ENCODE measurements around the gene MFSD12. TPM values are rescaled to one million over a fixed set of nuclear protein-coding genes. Genes with fewer than 3 reads are reported as not detected.
"Not testable (repeated sequence)": the region's sequence is repeated elsewhere in the genome, so short reads cannot be mapped to it uniquely, and the experiment has no call there.

Gene MFSD12
- total and polyA plus RNA-seq, 2 experiments from 2014 or later: 44.7 to 57.7 TPM

DNA sequence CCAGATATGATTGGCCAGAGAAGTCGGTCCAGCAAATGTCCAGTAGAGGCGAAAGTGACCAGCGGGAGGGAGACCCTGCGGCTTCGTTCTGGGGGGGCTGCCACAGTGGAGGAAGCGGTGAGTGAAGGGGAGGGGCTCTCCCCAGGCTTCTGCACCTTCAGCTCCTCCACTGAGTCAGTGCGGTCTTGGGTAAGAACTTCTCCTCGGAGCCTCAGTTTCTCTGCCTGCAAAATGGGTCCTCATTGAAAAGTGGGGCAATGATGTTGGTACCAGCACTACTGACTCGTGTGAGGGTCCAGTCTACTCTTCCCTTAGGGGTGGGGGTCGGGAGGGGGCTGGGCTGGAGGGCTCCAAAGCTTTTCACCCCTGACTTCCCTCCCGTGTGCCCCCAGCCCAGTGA is 32.1 kb upstream of the MFSD12 start:
- H3K4me1 ChIP-seq (ENCODE audit: insufficient read depth): no peaks in the 10 kb centered on the region
- no peak overlapping the region for H3K27ac ChIP-seq
- H3K9me2 ChIP-seq (replicated peaks; ENCODE audit: insufficient read depth): no peaks in the 10 kb centered on the region
- no peaks in the 10 kb centered on the region for H3K36me3 ChIP-seq (replicated peaks; ENCODE audit: insufficient read depth, low read depth)
- peaks cover 28% of the 10 kb centered on the region for H3K27me3 ChIP-seq
- TF ChIP-seq EZH2 (IDR thresholded peaks at IDR 0.05; ENCODE audit: borderline replicate concordance): no peak
- H2AFZ ChIP-seq: no peak overlapping the region
- no peaks in the 10 kb centered on the region for H3K79me2 ChIP-seq
- no peak overlapping the region for H3K4me3 ChIP-seq
- H3K4me2 ChIP-seq: no peak overlapping the region
- H3K9me3 ChIP-seq (ENCODE audit: low read depth): no peaks in the 10 kb centered on the region
- DNase-seq (ENCODE audit: low spot score): no peak
- no peaks in the 10 kb centered on the region for H4K20me1 ChIP-seq (ENCODE audit: insufficient read depth, poor library complexity, severe bottlenecking)
- WGBS (ENCODE audit: low lambda C conversion rate, missing lambda C conversion rate): 90% methylated on average over 9 of the region's 11 CpGs

- H3K27me3 ChIP-seq: peaks cover 36% of the 10 kb centered on the region
- H3K79me2 ChIP-seq: no peaks in the 10 kb centered on the region
- H2AFZ ChIP-seq: no peak overlapping the region
- DNase-seq (ENCODE audit: low spot score): no peak
- no peaks in the 10 kb centered on the region for H3K9me3 ChIP-seq (ENCODE audit: low read depth)
- H3K4me2 ChIP-seq: no peak overlapping the region
- H3K27ac ChIP-seq: no peak overlapping the region
- H3K4me3 ChIP-seq: no peak overlapping the region
- H3K9me2 ChIP-seq (replicated peaks; ENCODE audit: insufficient read depth): no peaks in the 10 kb centered on the region
- TF ChIP-seq, protein P1, sequence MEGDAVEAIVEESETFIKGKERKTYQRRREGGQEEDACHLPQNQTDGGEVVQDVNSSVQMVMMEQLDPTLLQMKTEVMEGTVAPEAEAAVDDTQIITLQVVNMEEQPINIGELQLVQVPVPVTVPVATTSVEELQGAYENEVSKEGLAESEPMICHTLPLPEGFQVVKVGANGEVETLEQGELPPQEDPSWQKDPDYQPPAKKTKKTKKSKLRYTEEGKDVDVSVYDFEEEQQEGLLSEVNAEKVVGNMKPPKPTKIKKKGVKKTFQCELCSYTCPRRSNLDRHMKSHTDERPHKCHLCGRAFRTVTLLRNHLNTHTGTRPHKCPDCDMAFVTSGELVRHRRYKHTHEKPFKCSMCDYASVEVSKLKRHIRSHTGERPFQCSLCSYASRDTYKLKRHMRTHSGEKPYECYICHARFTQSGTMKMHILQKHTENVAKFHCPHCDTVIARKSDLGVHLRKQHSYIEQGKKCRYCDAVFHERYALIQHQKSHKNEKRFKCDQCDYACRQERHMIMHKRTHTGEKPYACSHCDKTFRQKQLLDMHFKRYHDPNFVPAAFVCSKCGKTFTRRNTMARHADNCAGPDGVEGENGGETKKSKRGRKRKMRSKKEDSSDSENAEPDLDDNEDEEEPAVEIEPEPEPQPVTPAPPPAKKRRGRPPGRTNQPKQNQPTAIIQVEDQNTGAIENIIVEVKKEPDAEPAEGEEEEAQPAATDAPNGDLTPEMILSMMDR (IDR thresholded peaks at IDR 0.05; ENCODE audit: poor library complexity): no peak
- no peak for TF ChIP-seq EZH2 (IDR thresholded peaks at IDR 0.05; ENCODE audit: borderline replicate concordance)
- TF ChIP-seq EZH2phosphoT487 (IDR thresholded peaks at IDR 0.05; ENCODE audit: low read depth, severe bottlenecking, unreplicated experiment): no peak
- no peaks in the 10 kb centered on the region for H3K36me3 ChIP-seq (replicated peaks; ENCODE audit: insufficient read depth, low read depth)
- 71% methylated on average over 30 of the region's 31 CpGs for WGBS (ENCODE audit: low lambda C conversion rate, missing lambda C conversion rate)
- H4K20me1 ChIP-seq (ENCODE audit: insufficient read depth, poor library complexity, severe bottlenecking): no peaks in the 10 kb centered on the region
- no peaks in the 10 kb centered on the region for H3K4me1 ChIP-seq (ENCODE audit: insufficient read depth)
Measured at GRCh38 chr19:3586707-3587346, 29.4 kb upstream of the MFSD12 start.

DNA sequence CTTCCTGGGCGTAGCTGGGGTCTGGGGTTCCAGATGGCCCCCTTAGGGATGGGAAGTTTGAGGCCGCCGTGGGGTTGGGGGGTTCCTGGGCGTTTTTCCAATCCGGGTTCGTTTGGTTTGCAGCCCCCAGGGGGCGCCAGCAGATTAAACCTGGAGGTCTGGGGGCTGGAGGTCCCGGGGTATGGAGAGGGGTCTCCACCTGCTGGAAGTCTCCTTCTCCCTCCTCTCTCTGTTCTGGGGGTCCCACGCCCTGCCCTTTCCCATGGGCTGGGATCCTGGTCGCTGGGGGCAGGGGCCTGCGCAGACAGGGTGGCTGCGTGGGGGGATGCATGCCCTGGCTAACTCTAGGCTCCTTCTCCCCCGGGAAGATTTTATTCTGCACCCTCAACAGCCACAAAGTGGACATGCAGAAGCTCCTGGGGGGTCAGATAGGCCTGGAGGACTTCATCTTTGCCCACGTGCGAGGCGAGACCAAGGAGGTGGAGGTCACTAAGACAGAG is 28.8 kb upstream of the MFSD12 start:
- Histone ChIP-seq H3K79me2 (no peaks in the 10 kb centered on the region), H3K27me3 (peaks cover 36% of the 10 kb centered on the region), H4K20me1 (ENCODE audit: insufficient read depth, poor library complexity, severe bottlenecking) (no peaks in the 10 kb centered on the region), H3K4me1 (ENCODE audit: insufficient read depth) (no peaks in the 10 kb centered on the region), H3K4me2 (peak overlapping the region; percentile 64), H3K36me3 (replicated peaks; ENCODE audit: insufficient read depth, low read depth) (no peaks in the 10 kb centered on the region), H2AFZ (no peak overlapping the region), H3K9me2 (replicated peaks; ENCODE audit: insufficient read depth) (no peaks in the 10 kb centered on the region), H3K9me3 (ENCODE audit: low read depth) (no peaks in the 10 kb centered on the region), H3K4me3 (no peak overlapping the region), H3K27ac (no peak overlapping the region)
- 26% methylated on average over 15 of the region's 16 CpGs for WGBS (ENCODE audit: low lambda C conversion rate, missing lambda C conversion rate)
- DNase-seq (ENCODE audit: low spot score): no peak
- TF ChIP-seq, protein P1 (IDR thresholded peaks at IDR 0.05; ENCODE audit: poor library complexity): peak; percentile 40
- no peak for TF ChIP-seq EZH2phosphoT487 (IDR thresholded peaks at IDR 0.05; ENCODE audit: low read depth, severe bottlenecking, unreplicated experiment)
- TF ChIP-seq EZH2 (IDR thresholded peaks at IDR 0.05; ENCODE audit: borderline replicate concordance): no peak

DNA sequence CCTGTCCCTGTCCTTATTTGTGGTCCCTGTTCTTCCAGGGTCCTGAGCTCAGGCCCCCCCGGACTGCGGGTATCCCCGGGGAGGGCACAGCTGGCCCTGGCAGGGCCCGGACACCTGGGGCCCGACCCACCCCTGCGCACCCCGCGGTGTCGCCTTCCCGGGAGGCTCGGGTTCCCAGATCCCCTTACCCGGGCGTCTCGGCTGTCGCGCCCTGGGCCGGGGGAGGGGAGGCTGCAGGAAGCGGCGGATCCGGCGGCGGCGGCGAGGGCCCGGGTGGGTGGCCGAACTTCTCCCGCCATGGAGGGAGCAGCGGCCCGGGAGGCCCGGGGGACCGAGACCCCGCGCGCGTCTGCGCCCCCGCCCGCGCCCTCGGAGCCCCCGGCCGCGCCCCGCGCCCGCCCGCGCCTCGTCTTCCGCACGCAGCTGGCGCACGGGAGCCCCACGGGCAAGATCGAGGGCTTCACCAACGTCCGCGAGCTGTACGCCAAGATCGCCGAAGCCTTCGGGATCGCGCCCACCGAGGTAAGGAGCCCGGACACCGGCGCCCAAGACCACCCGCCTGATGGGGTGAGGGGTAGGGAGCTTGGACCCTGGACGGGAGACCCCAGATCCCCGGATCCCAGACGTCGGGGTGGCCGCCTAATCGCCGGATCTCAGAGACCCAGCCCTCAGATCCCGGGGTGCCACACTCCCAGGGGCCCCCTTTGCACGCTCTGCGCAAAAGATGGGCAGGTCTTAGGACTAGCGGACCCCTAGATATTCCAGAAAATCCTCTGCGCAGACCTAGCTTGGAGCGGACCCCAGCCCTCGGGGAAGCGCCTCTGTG is 28.1 kb upstream of the MFSD12 start, which contains the start of gene GIPC3:
Gene GIPC3 (plus strand): TSS at position 178 of the 826 bp plus-strand sequence. CDS start 120 bp downstream, at position 298.
- no peak within 1 kb of the TSS for H2AFZ ChIP-seq
- H3K4me1 ChIP-seq (ENCODE audit: insufficient read depth): no peaks in the 10 kb centered on the region
- no peak within 1 kb of the TSS for H3K4me3 ChIP-seq
- no peaks in the 10 kb centered on the region for H3K9me2 ChIP-seq (replicated peaks; ENCODE audit: insufficient read depth)
- H3K9me3 ChIP-seq (ENCODE audit: low read depth): no peaks in the 10 kb centered on the region
- no peak for DNase-seq (ENCODE audit: low spot score)
- 19% methylated on average over 40 of the region's 84 CpGs for WGBS (ENCODE audit: low lambda C conversion rate, missing lambda C conversion rate)
- peaks cover 36% of the 10 kb centered on the region for H3K27me3 ChIP-seq
- TF ChIP-seq, protein P1 (IDR thresholded peaks at IDR 0.05; ENCODE audit: poor library complexity): no peak
- TF ChIP-seq EZH2 (IDR thresholded peaks at IDR 0.05; ENCODE audit: borderline replicate concordance): peak; percentile 84
- peak within 1 kb of the TSS; percentile 64 for H3K4me2 ChIP-seq
- no peaks in the 10 kb centered on the region for H4K20me1 ChIP-seq (ENCODE audit: insufficient read depth, poor library complexity, severe bottlenecking)
- no peaks in the 10 kb centered on the region for H3K79me2 ChIP-seq
- H3K36me3 ChIP-seq (replicated peaks; ENCODE audit: insufficient read depth, low read depth): no peaks in the 10 kb centered on the region
- H3K27ac ChIP-seq: no peak within 1 kb of the TSS

DNA sequence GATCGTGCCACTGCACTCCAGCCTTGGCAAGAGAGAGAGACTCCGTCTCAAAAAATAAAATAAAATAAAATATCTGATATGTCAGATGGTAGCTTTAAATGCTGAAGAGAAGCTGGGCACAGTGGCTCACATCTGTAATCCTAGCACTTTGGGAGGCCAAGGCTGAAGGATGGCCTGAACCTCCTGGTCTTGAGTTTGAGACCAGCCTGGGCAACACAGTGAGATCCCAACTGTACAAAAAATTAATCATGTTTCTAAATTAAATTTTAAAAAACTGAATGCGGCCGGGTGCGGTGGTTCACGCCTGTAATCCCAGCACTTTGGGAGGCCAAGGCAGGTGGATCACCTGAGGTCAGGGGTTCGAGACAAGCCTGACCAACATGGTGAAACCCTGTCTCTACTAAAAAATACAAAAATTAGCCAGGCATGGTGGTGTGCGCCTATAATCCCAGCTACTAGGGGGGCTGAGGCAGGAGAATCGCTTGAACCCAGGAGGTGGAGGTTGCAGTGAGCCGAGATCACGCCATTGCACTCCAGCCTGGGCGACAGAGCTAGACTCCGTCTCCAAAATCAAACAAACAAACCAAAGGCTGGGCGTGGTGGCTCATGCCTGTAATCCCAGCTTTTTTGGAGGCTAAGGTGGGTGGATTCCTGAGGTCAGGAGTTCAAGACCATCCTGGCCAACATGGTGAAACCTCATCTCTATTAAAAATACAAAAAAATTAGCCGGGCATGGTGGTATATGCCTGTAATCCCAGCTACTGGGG is 26.8 kb upstream of the MFSD12 start:
- H3K27ac ChIP-seq; H3K4me1 ChIP-seq (ENCODE audit: insufficient read depth); H4K20me1 ChIP-seq (ENCODE audit: insufficient read depth, poor library complexity, severe bottlenecking); H3K4me2 ChIP-seq; H2AFZ ChIP-seq; H3K36me3 ChIP-seq (replicated peaks; ENCODE audit: insufficient read depth, low read depth); H3K79me2 ChIP-seq; H3K9me2 ChIP-seq (replicated peaks; ENCODE audit: insufficient read depth); H3K4me3 ChIP-seq; H3K9me3 ChIP-seq (ENCODE audit: low read depth); DNase-seq (ENCODE audit: low spot score): not testable (repeated sequence)
- 88% methylated on average over 15 of the region's 15 CpGs for WGBS (ENCODE audit: low lambda C conversion rate, missing lambda C conversion rate)
- peaks cover 36% of the 10 kb centered on the region for H3K27me3 ChIP-seq
